HUDEP-2 (cell line): Measurements from ENCODE around the gene SYTL3.
A peak's percentile ranks its signal among the peaks of the same experiment; 100 is the strongest.

Experiments
- DNase-seq, 76 experiments: peaks; one replicate each; lab custom pipeline; 2025; ENCODE audit not compliant: unreplicated experiment in 76 of 76; lab: John Stamatoyannopoulos, UW

Gene SYTL3

DNA sequence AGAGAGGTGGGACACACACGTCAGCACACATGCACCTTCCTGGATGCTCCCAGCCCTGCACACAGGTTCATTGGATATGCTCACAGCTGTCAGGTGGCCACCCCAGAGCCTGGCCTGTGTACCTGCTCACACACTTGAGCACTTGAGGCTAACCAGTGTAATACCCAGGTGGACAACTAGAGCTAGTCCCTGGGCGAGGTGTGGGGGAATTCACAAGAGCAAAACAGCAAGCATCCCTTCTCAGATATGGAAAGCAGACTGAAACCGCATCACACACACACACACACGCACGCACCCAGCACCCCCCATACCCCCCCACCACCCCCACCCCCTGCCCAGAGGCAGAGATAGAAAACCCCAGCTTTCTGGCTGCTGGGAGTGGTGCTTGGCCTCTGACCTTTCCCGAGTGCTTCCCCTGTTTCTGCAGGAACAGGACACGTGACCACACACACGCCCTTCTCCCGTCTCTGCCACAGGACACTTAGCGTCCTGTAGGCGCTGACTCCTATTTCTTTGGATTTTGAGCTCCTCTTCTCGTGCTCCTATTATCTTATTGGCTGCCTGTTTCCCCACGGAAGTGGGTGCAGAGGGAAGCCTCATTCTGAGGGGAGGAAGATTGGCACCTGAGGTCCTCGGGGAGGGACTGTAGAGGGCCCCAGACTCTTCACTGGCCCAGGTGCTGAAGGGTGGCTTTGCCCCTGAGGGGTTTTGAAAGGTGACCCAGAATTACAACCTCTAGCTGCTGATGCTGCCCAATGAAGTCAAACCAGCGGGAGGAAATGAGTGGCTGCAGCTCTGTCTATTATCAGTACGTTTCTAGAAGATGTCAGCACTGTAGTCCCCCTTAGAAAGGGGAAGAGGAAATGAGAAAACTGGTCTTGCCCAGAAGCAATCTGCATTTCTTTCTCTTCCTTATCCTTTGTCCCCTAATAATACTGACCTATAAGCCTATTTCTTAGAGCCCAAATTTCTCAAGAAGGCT lies 65.8 kb downstream of the SYTL3 start:
- no peak for DNase-seq

DNA sequence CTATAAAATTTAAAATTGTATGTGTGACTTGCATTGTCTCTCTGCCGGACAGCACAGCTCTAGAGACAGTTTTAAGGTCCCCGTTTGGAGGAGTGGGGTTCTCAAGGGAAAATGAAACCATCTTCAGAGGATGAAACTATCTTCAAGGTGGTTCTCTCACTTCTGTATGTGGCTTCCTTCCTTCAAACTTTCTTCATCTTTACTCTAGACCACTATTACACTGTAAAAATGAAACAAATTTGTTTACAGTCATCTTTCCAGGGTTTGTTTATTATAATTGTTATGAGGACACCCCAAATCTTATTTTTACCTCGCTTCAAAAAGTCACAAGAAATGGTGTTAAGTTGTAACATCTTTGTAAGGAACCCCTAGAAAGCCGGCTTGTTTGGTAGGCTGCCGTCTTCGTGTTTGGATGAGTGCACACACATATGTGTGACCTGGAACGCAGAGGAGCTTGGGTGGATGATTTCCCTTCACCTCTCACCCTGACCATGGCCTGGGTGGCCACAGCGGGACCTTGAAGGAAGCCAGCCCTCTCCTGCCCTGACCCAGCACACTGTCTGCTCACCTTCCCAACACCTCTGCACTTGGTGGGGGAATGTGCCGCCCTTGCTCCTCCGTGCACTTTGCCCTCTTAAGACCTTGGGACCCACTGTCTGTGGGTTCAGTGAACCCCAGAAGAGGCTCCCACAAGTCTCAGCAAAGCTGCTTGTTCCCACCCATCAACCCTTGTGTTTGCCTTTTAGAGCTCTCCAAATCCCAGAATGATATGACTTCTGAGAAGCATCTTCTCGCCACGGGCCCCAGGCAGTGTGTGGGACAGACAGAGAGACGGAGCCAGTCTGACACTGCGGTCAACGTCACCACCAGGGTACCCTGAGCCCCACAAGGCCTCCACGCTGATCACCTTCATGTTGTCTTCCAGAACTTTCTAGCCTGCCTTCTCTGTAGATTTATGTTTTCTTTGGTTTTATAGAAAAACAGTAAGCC lies 67.8 kb downstream of the SYTL3 start:
- no peak for DNase-seq

DNA sequence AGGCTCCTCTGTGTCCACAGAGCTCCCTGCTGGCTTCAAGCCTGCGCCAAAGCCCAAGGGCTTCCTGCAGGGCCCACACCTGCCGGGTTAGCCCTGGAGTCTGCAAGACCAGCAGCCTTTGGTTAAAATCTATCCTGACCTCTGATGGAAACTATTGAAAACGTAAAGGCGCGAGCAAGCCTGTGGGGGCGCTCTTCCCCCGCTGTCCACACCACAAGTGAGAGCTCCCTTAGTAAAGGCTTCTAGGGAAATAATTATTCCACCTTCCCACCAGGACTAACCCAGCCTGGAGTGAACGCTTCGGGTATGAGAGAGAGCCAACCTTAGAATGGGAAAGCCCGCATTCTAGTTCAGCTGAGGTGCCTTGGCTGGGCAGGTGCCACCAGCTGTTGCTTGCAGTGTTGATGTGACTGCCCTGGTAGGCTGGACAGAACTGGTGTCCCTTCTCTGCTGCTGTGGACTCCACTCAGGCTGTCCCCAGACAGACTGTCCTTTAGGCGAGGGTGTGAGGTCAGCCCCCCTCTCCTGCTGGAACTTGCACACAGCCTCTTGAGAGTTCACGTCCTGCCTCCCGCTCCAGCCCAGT lies 68.7 kb downstream of the SYTL3 start:
- DNase-seq: peak in 25 of 76 experiments; percentile 14 to 65 (median 34)

DNA sequence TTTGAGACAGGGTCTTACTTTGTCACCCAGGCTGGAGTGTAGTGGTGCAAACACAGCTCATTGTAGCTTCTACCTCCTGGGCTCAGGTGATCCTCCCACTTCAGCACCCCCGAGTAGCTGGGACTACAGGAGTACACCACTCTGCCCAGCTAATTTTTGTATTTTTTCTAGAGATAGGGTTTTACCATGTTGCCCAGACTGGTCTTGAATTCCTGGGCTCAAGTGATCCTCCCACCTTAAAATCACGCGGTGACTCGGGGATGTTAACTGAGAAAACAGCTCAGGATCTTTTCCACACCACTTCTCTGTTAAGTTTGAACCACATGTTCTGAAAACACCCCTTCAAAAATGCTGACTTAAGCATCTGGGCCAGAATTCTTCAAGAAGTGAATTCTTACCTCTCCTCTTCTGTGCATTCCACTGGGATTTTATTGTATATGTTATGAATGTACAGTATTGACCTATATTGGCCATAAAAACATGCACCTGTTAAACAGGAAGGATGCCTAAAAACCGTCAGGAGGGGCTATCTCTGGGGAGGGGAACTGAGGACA lies 72.4 kb downstream of the SYTL3 start:
- no peak for DNase-seq

DNA sequence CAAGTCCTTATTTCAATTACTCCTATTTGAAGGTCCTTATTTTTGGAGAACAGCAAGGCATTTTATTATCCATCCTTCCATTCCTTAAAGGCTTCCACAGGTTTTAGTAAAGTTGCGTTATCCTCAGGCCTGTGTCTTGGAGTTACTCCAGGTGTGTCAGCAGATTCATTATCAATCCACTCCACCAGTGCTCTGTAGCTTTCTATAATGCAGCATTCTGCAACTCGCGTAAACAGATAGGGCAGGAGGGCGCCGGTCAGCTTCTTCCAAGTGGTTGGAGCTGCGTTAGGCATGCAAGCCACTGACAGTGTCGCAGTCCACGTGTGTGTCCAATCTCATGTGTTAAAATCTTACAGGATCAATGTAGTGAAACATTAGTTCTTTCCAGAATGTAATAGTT lies 75.8 kb downstream of the SYTL3 start:
- DNase-seq: peak in 3 of 76 experiments; percentile 17 to 26 (median 24)

DNA sequence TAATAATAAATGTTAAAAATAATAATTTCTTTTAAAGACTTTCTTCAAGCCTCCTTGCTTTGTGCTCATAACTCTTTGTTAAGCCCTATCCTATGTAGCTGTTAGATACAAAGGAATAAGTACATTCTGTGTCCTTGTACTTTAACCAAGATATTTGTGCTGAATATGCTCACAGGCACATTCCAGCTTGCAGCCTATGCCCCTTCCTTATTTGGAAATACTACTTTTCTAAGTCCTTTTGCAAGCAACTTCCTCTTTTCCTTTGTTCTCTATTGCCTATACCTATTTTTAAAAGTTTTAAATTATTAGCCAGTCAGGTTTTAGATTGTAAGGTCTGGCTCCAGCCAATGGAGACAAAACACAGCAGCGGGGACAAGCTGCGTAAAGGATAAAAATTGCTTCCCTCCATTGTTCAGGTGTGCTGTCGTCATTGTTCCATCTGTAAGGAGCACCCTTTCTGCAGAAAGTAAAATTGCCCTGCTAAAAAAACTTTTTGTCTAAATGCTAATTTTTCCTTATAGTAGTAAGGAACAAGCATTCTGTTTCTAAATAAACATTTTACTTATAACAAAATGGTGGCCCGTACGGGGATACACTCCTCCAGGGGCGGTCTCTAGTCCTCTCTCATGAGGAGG lies 80.2 kb downstream of the SYTL3 start:
- no peak for DNase-seq

DNA sequence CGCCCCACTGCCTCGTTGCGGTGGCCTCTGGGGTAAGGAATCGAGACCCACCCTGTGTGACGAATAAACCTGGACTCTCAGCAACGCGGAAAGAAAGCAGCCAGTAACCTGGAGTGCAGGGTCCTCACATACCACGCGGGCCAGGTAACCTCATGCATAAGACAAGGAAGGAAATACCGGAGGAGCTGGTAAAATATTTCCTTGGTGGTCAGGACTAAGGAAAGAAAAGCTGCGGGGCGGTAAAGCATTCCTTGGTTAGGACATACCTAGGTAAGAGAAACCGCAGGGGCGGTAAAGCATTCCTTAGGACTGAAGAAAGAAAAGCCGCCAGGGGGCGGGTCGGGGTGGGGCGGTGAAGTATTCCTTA lies 80.7 kb downstream of the SYTL3 start:
- DNase-seq: no peak

DNA sequence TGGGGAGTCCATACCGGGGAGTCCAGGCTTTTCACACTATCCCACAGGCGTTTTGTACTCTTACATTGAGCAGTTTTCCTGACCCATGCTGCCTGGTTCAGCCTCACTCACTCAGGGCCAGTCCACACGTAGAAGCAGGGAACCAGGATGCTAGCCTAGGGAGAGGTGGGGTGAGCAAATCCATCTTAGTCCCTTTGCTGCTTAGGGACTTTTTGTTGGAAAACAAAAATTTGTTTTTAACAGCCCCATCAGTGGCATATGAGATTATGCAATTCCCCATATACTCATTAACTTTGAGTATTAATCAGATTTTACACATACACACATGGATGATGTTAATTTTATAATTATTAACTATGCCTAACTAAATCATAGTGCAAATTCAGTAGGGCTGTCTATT lies 85.2 kb downstream of the SYTL3 start:
- DNase-seq: no peak

DNA sequence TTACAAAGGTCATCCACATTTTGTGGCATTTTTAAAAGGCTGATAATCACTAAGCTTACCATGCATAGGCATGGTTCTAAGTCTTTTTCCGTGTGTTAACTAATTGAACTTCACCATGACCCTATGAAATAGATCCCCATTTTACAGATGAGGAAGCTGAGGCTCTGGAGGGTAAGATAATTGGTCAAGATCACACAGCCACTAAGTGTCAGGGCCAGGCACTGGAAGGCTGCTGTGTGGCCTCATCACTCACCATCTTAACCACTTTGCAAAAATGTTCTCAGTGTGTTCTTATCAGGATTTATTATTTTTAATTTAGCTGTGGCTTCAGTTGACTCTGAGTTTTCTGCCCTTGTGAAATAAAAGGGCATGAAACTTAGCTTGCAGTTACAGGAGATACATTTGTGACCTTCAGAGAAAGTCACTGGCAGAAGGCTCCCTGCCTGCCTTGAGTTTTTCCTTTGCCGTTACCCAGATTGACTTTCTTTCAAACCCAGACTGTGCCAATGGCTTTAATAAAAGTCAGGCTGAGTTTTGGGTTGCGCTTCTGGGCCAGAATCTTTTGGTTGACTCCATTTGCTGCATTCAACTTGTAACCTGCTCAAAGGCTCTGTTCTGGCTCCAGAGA lies 87.3 kb downstream of the SYTL3 start:
- DNase-seq: no peak

DNA sequence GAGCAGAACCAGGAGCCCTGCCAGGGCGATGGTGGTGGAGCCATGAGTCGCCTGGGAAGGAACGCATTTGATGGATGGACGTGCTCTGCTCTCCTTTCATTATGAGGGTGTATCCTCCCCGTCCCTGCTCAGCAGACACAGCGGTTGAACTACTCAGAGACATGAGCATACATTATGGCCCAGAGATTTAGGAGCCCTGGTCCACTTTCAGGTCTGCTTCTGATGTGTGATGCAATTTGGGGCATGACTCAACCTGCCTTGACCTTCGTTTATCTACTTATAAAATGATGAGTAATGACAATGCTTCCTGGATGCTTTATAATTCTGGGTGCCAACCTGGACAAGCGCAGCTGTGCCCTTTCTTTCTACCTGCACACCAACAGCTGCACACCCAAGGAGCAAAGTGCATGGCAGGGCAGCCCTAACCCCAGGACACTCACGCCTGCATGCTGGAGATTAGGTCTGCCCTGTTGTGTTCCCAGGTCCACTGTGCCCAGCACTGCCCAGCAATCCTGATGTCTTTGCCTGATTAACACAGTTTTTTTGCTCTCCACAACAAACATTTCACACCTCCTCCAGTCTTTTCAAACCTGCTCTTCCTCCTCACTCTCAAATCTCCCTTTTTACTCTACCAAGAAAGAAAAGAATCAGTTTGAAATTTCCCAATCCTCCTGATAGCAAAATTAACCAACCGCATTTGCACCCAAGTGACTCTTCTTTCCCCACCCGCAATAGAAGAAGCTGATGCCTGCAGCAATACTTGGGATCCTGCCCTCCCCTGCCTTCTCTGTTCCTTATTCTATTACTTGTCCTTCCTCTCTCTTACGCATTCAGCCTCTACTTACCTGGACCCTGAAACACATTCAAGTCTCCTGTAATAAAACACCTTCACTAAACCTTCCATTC lies 88.1 kb downstream of the SYTL3 start:
- peak in 8 of 76 experiments; percentile 16 to 52 (median 30) for DNase-seq

DNA sequence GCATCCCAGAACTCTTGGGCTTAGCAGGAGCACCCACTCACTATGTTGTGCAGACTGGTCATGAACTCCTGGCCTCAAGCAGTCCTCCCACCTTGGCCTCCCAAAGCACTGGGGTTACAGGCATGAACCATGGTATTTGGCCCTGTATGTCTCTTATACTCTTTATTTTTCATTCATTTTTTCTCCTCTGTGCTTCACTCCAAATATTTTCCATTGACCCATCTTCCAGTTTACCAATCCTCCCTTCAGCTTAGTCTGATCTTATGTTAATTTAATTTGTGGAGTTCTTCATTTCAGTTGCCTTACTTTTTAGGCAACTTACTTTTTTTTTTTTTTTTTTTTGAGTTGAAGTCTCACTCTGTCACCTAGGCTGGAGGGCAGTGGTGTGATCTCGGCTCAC lies 89.8 kb downstream of the SYTL3 start:
- no peak for DNase-seq

DNA sequence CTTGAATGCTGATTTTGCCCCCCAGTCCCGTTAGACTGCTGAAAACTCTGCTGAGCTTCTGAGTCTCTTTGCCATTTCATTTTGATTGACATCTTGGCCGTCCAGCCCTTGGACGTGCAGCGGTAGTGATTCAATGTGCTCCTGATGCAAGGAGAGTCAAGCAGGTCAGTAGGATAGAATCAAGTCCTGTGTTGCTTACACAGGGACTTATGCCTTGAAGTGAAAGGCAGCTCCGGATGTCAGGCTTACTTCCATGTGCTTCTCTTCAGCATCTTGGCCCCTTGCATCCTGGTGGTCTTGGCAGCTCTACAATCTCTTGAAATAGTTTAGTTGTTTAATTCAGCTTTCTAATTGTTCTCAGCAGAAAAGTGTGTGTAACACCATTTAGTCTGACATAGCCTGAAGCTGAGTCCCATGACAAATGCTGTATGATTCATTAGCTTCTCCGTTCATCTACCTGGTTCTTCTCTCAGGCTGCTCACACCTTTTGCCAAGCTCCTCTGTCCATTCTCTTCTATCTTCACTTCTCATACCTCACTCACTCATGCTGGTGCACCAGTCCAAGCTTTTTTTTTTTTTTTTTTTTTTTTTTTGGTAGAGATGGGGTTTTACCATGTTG lies 93.3 kb downstream of the SYTL3 start:
- DNase-seq: peak in 1 of 76 experiments; percentile 46

DNA sequence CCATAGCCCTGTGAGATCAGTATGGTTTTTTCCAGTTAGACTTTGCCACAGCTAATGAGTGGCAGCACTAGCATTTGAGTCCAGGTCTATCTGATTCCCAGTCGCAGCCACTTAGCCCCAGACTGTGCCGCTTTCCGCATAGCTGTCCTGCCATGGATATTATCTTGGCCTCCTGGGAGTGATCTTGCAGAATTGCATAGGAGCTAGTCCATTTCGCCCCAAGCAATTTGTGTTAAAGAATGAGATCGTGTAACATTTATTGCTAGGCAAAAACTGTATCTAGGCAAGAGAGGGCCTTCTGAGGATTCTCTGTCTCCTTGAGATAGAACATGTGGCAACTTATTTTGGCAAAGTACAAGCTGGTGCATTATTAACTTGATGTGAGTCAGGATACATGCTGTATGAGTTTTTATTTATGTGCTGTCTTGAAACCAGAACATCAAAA lies 95.2 kb downstream of the SYTL3 start:
- no peak for DNase-seq

DNA sequence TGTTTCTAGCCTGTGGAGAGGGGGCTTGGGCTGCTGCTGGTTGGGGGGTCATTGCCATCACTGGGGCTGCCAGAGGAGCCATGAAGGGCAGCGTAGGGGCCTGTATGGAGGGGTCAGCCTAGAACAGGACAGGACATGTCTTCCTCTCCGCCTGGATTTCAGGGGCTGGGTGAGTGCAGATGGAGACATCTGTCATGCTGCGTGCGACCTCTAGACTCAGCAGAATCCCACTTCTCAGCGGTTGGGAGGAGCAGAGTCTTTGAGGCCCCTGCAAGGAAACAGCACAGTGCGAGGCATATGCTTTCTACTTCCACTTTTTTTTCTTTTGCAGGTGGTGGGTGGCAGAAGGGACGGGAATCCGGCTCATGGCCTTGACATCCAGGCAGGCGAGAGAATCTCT lies 101.4 kb downstream of the SYTL3 start:
- no peak for DNase-seq

DNA sequence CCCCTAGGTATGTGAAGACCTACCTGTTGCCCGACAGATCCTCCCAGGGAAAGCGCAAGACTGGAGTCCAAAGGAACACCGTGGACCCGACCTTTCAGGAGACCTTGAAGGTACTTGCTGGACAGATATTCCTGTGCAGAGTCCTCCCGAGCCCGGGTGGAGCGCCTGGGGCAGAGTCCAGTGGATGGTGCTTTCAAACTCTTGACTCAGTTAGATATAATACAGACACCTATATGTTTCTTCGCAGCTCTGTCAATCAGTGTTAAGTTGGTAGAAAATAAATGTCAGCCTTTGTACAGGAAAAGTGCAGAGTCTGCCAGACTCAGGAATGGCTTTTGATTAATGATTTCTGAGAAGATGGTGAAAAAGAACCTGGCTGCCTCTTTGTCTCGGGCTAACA lies 102.1 kb downstream of the SYTL3 start:
- DNase-seq: no peak

DNA sequence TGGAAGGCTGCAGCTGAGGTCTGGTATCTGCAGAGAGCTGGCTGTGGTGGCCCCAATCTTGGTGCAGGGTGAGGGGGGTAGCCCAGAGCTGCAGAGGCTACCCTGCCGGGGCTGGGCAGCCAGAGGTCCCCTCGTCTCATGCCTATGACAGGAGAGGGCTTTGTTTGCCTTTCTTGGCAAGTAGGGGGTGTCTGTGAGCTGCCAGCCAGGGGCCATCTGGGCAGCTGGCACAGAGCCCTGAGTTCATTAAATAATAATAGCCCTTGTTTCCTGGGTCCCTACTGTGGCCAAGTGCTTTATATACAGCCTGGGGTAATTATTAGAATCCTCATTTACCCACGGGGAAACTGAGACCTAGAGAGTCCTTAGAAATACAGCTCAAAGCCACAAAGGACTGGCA lies 102.8 kb downstream of the SYTL3 start:
- peak in 10 of 76 experiments; percentile 18 to 40 (median 22) for DNase-seq

DNA sequence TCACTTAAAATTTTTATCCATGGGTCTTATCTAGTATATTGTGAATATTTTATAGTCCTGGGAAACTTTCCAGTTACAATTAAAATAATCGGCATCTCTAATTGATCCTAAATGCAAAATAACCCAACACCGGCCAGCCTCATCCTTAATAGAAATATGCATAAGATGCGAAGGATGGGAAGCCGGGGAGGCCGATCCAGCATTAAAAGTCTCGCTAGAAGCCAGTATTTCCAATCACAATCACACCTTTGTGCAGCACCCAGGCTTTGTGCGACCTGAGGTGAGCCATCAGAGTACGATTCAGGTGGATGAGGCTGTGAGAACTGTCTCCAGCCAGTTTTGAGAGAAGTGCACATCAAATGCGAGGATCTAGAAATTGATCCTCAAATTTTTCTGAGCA lies 104.0 kb downstream of the SYTL3 start:
- no peak for DNase-seq

DNA sequence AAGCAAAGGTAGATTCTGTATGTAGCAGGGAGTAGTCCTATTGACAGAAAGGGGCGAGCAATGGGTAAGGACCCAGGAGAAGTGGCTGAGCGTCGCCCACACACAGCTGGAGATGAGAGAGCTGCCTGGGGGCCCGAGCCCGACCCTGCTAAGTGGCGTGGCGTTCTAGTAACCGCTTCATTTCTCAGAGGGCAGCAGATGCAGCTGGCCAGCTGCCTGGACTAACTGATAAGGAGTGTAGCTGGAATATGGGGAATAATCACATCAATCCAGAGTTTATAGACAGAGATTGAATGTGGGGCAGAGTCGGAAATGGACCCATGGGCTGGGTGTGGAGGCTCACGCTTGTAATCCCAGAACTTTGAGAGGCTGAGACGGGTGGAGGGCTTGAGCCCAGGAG lies 104.9 kb downstream of the SYTL3 start:
- no peak for DNase-seq
